Left lung (tissue), 10 donors: ENCODE measurements around the gene ZBTB8B. TPM values are rescaled to one million over a fixed set of nuclear protein-coding genes. Genes with fewer than 3 reads are reported as not detected.
"Not testable (repeated sequence)": the region's sequence is repeated elsewhere in the genome, so short reads cannot be mapped to it uniquely, and the experiment has no call there.

ENCODE experiments used
- ATAC-seq: fragments of 200-7000 bp; cut with Tn5 transposase; one replicate; pipeline ENCODE4 v1.9.1; 2020; ENCODE audit warnings: moderate library complexity
- DNase-seq, 4 donors: peaks; one replicate each; pipeline ENCODE4 v3.0.0-alpha.2; 2013 to 2020
- H3K27ac ChIP-seq, 2 donors: fragments of 200-600 bp; sonication (generic) in 1 of 2; one replicate each; pipeline versions ENCODE4 v1.5.0 to v1.8.0; 2020 to 2021
- H3K27me3 ChIP-seq, 2 donors: fragments of 200-600 bp; sonication (generic) in 1 of 2; one replicate each; pipeline versions ENCODE4 v1.5.0 to v1.8.0; 2020 to 2021
- H3K36me3 ChIP-seq, 2 donors: fragments of 200-600 bp; sonication (generic) in 1 of 2; one replicate each; pipeline versions ENCODE4 v1.5.0 to v1.8.0; 2020 to 2021
- H3K4me1 ChIP-seq, 2 donors: fragments of 200-600 bp; one replicate each; pipeline ENCODE4 v1.8.0; 2021
- H3K4me3 ChIP-seq, 2 donors: fragments of 200-600 bp; sonication (generic) in 1 of 2; one replicate each; pipeline versions ENCODE4 v1.5.0 to v1.8.0; 2020 to 2021; ENCODE audit warnings: mild to moderate bottlenecking in 1 of 2
- H3K9me3 ChIP-seq, 2 donors: fragments of 200-600 bp; sonication (generic) in 1 of 2; one replicate each; pipeline versions ENCODE4 v1.5.0 to v1.8.0; 2020 to 2021
- CTCF ChIP-seq, 2 donors: fragments of 200-600 bp; sonication (generic) in 1 of 2; IDR thresholded peaks; one replicate each; pipeline versions ENCODE4 v1.5.0 to v1.8.0; 2021; ENCODE audit warnings: antibody characterized with exemption in 2 of 2
- intact Hi-C, 2 donors: fragments of 100-400 bp; cut with DNase I; formaldehyde crosslinking; loops; one replicate each; pipeline versions ENCODE4 v1.11.2 to v1.14.2; 2022
- polyA plus RNA-seq, 6 donors: library from polyadenylated mRNA; unstranded; fragments of 120-200 nt; gene quantifications; one replicate each; pipeline ENCODE4 v1.2.1, GENCODE V29; 2013; ENCODE audit not compliant: insufficient read length in 6 of 6
- total RNA-seq, 2 donors: library from RNA; stranded (reverse); fragmentation: NEBNext Ultra II Directional; extraction: Animal tissue kit (Norgen Biotek cat#: 25700); gene quantifications; one replicate each; pipeline ENCODE4 v1.2.1, GENCODE V29; 2021
- donor health status: DM: no; HTN: yes; CAD: no.
- donor health status: DM: no; HTN: no; CAD: no.

Gene ZBTB8B
- total and polyA plus RNA-seq, 8 donors, result 0.03 to 2.0 (median 1.4) TPM

GRCh38 chr1:32431736-32432400 is 33.0 kb upstream of the ZBTB8B start:
- no peaks in the 10 kb centered on the region for H3K4me1 ChIP-seq
- H3K27me3 ChIP-seq, result peaks cover 2 to 44% of the 10 kb centered on the region in 2 donors
- no peak for DNase-seq
- H3K9me3 ChIP-seq, result no peaks in the 10 kb centered on the region
- TF ChIP-seq CTCF (IDR thresholded peaks at IDR 0.05), result no peak
- H3K27ac ChIP-seq, result no peak overlapping the region
- no peak overlapping the region for H3K4me3 ChIP-seq
- intact Hi-C loops, result no loop called here
- ATAC-seq, result no peak
- H3K36me3 ChIP-seq, result no peaks in the 10 kb centered on the region

- Histone ChIP-seq H3K27me3 (peaks cover 0 to 19% of the 10 kb centered on the region in 2 donors), H3K9me3 (no peaks in the 10 kb centered on the region), H3K27ac (no peak overlapping the region), H3K36me3 (no peaks in the 10 kb centered on the region), H3K4me1 (no peaks in the 10 kb centered on the region), H3K4me3 (no peak overlapping the region)
- intact Hi-C loops, result no loop called here
- ATAC-seq (no peak), DNase-seq (no peak)
- no peak for TF ChIP-seq CTCF (IDR thresholded peaks at IDR 0.05)
Observed at GRCh38 chr1:32438136-32438535, 26.7 kb upstream of the ZBTB8B start.

- intact Hi-C loops, result not testable (repeated sequence)
Observed at GRCh38 chr1:32438777-32439176, 26.1 kb upstream of the ZBTB8B start.

GRCh38 chr1:32441467-32441866 is 23.4 kb upstream of the ZBTB8B start:
- H3K9me3 ChIP-seq, intact Hi-C loops, H3K4me3 ChIP-seq, ATAC-seq, H3K27ac ChIP-seq, H3K36me3 ChIP-seq, DNase-seq, H3K4me1 ChIP-seq: not testable (repeated sequence)
- H3K27me3 ChIP-seq, result peaks cover 0 to 23% of the 10 kb centered on the region in 2 donors

More at GRCh38 chr1:32438777-32439176, 26.1 kb upstream of the ZBTB8B start:
- H3K36me3 ChIP-seq, ATAC-seq, H3K4me3 ChIP-seq, H3K9me3 ChIP-seq, H3K4me1 ChIP-seq, H3K27ac ChIP-seq, DNase-seq: not testable (repeated sequence)
- peaks cover 0 to 23% of the 10 kb centered on the region in 2 donors for H3K27me3 ChIP-seq

GRCh38 chr1:32447469-32448185 is 17.2 kb upstream of the ZBTB8B start:
- Histone ChIP-seq H3K27ac (no peak overlapping the region), H3K27me3 (peaks cover 0 to 17% of the 10 kb centered on the region in 2 donors), H3K9me3 (peaks cover 0 to 10% of the 10 kb centered on the region in 2 donors), H3K4me3 (no peak overlapping the region), H3K4me1 (no peaks in the 10 kb centered on the region), H3K36me3 (no peaks in the 10 kb centered on the region)
- ATAC-seq (peak; percentile 60), DNase-seq (no peak)
- no peak for TF ChIP-seq CTCF (IDR thresholded peaks at IDR 0.05)
- intact Hi-C loops, result no loop called here

- intact Hi-C loops, H3K4me1 ChIP-seq, H3K36me3 ChIP-seq, H3K27ac ChIP-seq, H3K4me3 ChIP-seq: not testable (repeated sequence)
- peaks cover 0 to 15% of the 10 kb centered on the region in 2 donors for H3K27me3 ChIP-seq
- ATAC-seq (peak; percentile 84), DNase-seq (peak in 2 of 4 donors; percentile 58 to 65)
- peaks cover 0 to 10% of the 10 kb centered on the region in 2 donors for H3K9me3 ChIP-seq
- peak; percentile 86 for TF ChIP-seq CTCF (IDR thresholded peaks at IDR 0.05)
Observed at GRCh38 chr1:32448186-32448772, 16.6 kb upstream of the ZBTB8B start.
